Liver (tissue), 9 donors: ENCODE data around the gene HSPA12B. TPM values are rescaled to one million over a fixed set of nuclear protein-coding genes. Genes with fewer than 3 reads are reported as not detected.
A peak's percentile ranks its signal among the peaks of the same experiment; 100 is the strongest.

Experiments
- DNase-seq: peaks from one replicate; pipeline ENCODE4 v3.0.0-alpha.2; 2017; ENCODE audit warnings: low spot score
- H3K27ac ChIP-seq, 2 donors: one replicate each; pipeline ENCODE4 v1.7.0; 2013; ENCODE audit warnings: inconsistent platforms in 2 of 2, low read length in 2 of 2, control low read depth in 1 of 2, low read depth in 1 of 2, mild to moderate bottlenecking in 1 of 2
- H3K27me3 ChIP-seq, 4 donors: one replicate each; pipeline versions ENCODE4 v1.6.1 to v1.7.0; 2013; ENCODE audit warnings: low read length in 3 of 4, inconsistent platforms in 1 of 4, mild to moderate bottlenecking in 1 of 4, moderate library complexity in 1 of 4; ENCODE audit not compliant: control insufficient read depth in 4 of 4, insufficient read depth in 4 of 4
- H3K36me3 ChIP-seq, 4 donors: one replicate each; pipeline versions ENCODE4 v1.6.1 to v1.7.0; 2013; ENCODE audit warnings: low read length in 3 of 4, mild to moderate bottlenecking in 3 of 4, low read depth in 1 of 4, moderate library complexity in 1 of 4; ENCODE audit not compliant: control insufficient read depth in 4 of 4, insufficient read depth in 3 of 4
- H3K4me1 ChIP-seq, 4 donors: one replicate each; pipeline versions ENCODE4 v1.6.1 to v1.7.0; 2013; ENCODE audit warnings: low read length in 3 of 4, mild to moderate bottlenecking in 3 of 4, moderate library complexity in 1 of 4; ENCODE audit not compliant: control insufficient read depth in 4 of 4, insufficient read depth in 4 of 4
- H3K4me3 ChIP-seq, 3 donors: one replicate each; pipeline versions ENCODE4 v1.6.1 to v1.7.0; 2013; ENCODE audit warnings: low read length in 3 of 3, control low read depth in 1 of 3, low read depth in 1 of 3, mild to moderate bottlenecking in 1 of 3
- H3K9ac ChIP-seq, 2 donors: one replicate each; pipeline ENCODE4 v1.7.0; 2013; ENCODE audit warnings: low read length in 2 of 2, mild to moderate bottlenecking in 2 of 2, moderate library complexity in 2 of 2, control low read depth in 1 of 2, low read depth in 1 of 2
- H3K9me3 ChIP-seq, 4 donors: one replicate each; pipeline versions ENCODE4 v1.6.1 to v1.7.0; 2013; ENCODE audit warnings: low read length in 3 of 4; ENCODE audit not compliant: control insufficient read depth in 4 of 4
- EGR1 ChIP-seq, 2 donors: IDR thresholded peaks; 2 replicates each; pipeline ENCODE4 v1.6.1; 2016 to 2018; ENCODE audit warnings: antibody characterized with exemption in 2 of 2, low read depth in 2 of 2
- FOXA1 ChIP-seq: IDR thresholded peaks from 2 replicates; pipeline ENCODE4 v1.6.1; 2016; ENCODE audit warnings: antibody characterized with exemption
- FOXA2 ChIP-seq: IDR thresholded peaks from 2 replicates; pipeline ENCODE4 v1.6.1; 2016; ENCODE audit warnings: antibody characterized with exemption
- GABPA ChIP-seq, 2 donors: IDR thresholded peaks in 1 of 2; conservative IDR thresholded peaks in 1 of 2; 2 replicates each; pipeline ENCODE4 v1.6.1; 2016; ENCODE audit warnings: antibody characterized with exemption in 2 of 2, mild to moderate bottlenecking in 1 of 2, moderate library complexity in 1 of 2
- HNF4A ChIP-seq, 2 donors: conservative IDR thresholded peaks; 2 replicates each; pipeline ENCODE4 v1.6.1; 2016; ENCODE audit warnings: antibody characterized with exemption in 2 of 2, mild to moderate bottlenecking in 2 of 2
- HNF4G ChIP-seq: IDR thresholded peaks from 2 replicates; pipeline ENCODE4 v1.6.1; 2016; ENCODE audit warnings: antibody characterized with exemption
- JUND ChIP-seq, 2 donors: IDR thresholded peaks; 2 replicates each; pipeline ENCODE4 v1.6.1; 2016; ENCODE audit warnings: antibody characterized with exemption in 2 of 2
- NR2F2 ChIP-seq: IDR thresholded peaks from 2 replicates; pipeline ENCODE4 v1.6.1; 2016; ENCODE audit warnings: antibody characterized with exemption
- RAD21 ChIP-seq, 2 donors: IDR thresholded peaks; 2 replicates each; pipeline ENCODE4 v1.6.1; 2016; ENCODE audit warnings: antibody characterized with exemption in 2 of 2, mild to moderate bottlenecking in 2 of 2
- RXRA ChIP-seq, 2 donors: IDR thresholded peaks; 2 replicates each; pipeline ENCODE4 v1.6.1; 2017 to 2018; ENCODE audit warnings: antibody characterized with exemption in 2 of 2, mild to moderate bottlenecking in 1 of 2
- SP1 ChIP-seq: IDR thresholded peaks from 2 replicates; pipeline ENCODE4 v1.6.1; 2018; ENCODE audit warnings: antibody characterized with exemption, mild to moderate bottlenecking
- TAF1 ChIP-seq: conservative IDR thresholded peaks from 2 replicates; pipeline ENCODE4 v1.6.1; 2016; ENCODE audit warnings: antibody characterized with exemption, mild to moderate bottlenecking
- YY1 ChIP-seq: IDR thresholded peaks from 2 replicates; pipeline ENCODE4 v1.6.1; 2016; ENCODE audit warnings: antibody characterized with exemption, mild to moderate bottlenecking
- WGBS: extraction: QIAGEN DNeasy Blood & Tissue Kit; methylation state at CpG from one replicate; pipeline ENCODE4 v1.1.7; 2013; 5-methylcytosine and 5-hydroxymethylcytosine counted together
- polyA plus RNA-seq, 2 donors: library from polyadenylated mRNA; stranded (reverse) in 1 of 2; unstranded in 1 of 2; fragments of 200-250 nt in 1 of 2; fragments of >200 nt in 1 of 2; fragmentation: Nextera tagmentation in 1 of 2; extraction: Ambion mirVana in 1 of 2; gene quantifications; one replicate each; pipeline versions ENCODE4 v1.2.1 to v1.2.3, GENCODE V29; 2013 to 2015
- total RNA-seq, 2 donors: library from RNA; depleted of rRNA; stranded (reverse); fragments of >200 nt; gene quantifications; one replicate each; pipeline ENCODE4 v1.2.3, GENCODE V29; 2014
- TF ChIP-seq, protein P1 (sequence below): IDR thresholded peaks from 2 replicates; pipeline ENCODE4 v1.6.1; 2016; ENCODE audit warnings: antibody characterized with exemption
- TF ChIP-seq, protein P2 (sequence below): IDR thresholded peaks from 2 replicates; pipeline ENCODE4 v1.6.1; 2016; ENCODE audit warnings: antibody characterized with exemption
- TF ChIP-seq, protein P3 (sequence below): IDR thresholded peaks from 2 replicates; pipeline ENCODE4 v1.6.1; 2016; ENCODE audit warnings: antibody characterized with exemption, mild to moderate bottlenecking
- TF ChIP-seq, protein P4 (sequence below): IDR thresholded peaks from 2 replicates; pipeline ENCODE4 v1.6.1; 2016; ENCODE audit warnings: antibody characterized with exemption
- TF ChIP-seq, protein P5 (sequence below): fragments of 150-350 bp; IDR thresholded peaks from 2 replicates; pipeline ENCODE4 v1.5.1; 2017; ENCODE audit warnings: improper control_type of control experiment, low read depth, low read length; ENCODE audit not compliant: missing input control
- donor health status: healthy.
- donor health status: healthy.
- donor health status: healthy.
- donor health status: healthy.
- donor health status: healthy.

The HSPA12B gene
- total and polyA plus RNA-seq, 4 donors, result 0.72 to 1.8 (median 0.87) TPM

DNA sequence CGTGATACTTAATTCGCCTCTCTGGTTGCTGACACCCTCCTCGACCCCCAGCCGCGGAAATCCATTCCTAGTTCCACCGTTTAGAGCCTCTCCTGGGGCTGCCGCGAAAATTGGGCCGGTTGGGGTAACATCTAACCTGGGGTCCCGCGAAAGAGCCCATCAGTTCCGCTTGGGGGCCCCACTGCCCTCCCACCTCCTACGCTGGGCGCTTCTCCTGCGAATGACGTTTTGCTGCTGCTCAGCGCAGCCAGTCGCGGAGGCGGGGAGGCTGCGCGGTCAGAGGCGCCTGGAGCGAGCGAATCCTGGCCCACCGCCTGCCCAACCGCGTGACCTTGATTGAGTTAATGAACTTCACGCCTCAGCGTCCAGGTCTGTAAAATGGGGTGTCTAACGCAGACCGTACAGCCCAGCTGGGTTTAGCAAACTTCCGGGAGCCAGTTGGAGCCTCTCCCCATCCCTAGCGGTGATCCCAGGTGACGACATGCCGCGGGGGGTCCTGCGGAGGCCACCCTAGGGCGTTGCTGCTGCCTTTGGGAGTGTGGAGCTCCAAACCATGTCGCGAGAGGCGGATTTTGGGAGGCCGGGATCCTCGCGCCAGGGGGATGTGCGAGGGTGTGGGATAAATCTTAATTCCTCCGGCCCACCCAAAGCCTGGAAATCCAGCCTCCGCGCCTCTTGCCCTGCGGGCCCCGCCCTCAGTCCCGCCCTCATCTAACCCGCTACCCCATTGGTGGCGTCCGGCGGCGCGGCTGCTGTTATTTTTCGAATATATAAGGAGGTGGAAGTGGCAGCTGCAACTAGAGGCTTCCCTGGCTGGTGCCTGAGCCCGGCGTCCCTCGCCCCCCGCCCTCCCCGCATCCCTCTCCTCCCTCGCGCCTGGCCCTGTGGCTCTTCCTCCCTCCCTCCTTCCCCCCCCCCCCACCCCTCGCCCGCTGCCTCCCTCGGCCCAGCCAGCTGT is 63.3 kb downstream of the HSPA12B start, which contains the start of gene CDC25B:
TSS of gene CDC25B (plus strand) at position 800 of the 958 bp plus-strand sequence. CDS start 222 bp downstream, outside the sequence.
- no peaks in the 10 kb centered on the region for H3K27me3 ChIP-seq
- H3K9ac ChIP-seq, result peak within 1 kb of the TSS; percentile 71 to 75
- H3K4me3 ChIP-seq, result peak within 1 kb of the TSS; percentile 57 to 74 (median 67)
- WGBS, result 3% methylated on average over 69 of the region's 69 CpGs
- peaks cover 0 to 2% (median 0%) of the 10 kb centered on the region in 4 donors for H3K36me3 ChIP-seq
- TF ChIP-seq, protein P1, sequence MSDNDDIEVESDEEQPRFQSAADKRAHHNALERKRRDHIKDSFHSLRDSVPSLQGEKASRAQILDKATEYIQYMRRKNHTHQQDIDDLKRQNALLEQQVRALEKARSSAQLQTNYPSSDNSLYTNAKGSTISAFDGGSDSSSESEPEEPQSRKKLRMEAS, result peak; percentile 33
- TF ChIP-seq, protein P2, sequence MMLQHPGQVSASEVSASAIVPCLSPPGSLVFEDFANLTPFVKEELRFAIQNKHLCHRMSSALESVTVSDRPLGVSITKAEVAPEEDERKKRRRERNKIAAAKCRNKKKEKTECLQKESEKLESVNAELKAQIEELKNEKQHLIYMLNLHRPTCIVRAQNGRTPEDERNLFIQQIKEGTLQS, result peak; percentile 35
- peak; percentile 32 to 35 for TF ChIP-seq EGR1 (IDR thresholded peaks at IDR 0.05; ENCODE audit: low read depth in 2 of 2)
- TF ChIP-seq YY1, result peak; percentile 64
- TF ChIP-seq, protein P3, sequence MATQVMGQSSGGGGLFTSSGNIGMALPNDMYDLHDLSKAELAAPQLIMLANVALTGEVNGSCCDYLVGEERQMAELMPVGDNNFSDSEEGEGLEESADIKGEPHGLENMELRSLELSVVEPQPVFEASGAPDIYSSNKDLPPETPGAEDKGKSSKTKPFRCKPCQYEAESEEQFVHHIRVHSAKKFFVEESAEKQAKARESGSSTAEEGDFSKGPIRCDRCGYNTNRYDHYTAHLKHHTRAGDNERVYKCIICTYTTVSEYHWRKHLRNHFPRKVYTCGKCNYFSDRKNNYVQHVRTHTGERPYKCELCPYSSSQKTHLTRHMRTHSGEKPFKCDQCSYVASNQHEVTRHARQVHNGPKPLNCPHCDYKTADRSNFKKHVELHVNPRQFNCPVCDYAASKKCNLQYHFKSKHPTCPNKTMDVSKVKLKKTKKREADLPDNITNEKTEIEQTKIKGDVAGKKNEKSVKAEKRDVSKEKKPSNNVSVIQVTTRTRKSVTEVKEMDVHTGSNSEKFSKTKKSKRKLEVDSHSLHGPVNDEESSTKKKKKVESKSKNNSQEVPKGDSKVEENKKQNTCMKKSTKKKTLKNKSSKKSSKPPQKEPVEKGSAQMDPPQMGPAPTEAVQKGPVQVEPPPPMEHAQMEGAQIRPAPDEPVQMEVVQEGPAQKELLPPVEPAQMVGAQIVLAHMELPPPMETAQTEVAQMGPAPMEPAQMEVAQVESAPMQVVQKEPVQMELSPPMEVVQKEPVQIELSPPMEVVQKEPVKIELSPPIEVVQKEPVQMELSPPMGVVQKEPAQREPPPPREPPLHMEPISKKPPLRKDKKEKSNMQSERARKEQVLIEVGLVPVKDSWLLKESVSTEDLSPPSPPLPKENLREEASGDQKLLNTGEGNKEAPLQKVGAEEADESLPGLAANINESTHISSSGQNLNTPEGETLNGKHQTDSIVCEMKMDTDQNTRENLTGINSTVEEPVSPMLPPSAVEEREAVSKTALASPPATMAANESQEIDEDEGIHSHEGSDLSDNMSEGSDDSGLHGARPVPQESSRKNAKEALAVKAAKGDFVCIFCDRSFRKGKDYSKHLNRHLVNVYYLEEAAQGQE, result peak; percentile 56
- TF ChIP-seq, protein P4, sequence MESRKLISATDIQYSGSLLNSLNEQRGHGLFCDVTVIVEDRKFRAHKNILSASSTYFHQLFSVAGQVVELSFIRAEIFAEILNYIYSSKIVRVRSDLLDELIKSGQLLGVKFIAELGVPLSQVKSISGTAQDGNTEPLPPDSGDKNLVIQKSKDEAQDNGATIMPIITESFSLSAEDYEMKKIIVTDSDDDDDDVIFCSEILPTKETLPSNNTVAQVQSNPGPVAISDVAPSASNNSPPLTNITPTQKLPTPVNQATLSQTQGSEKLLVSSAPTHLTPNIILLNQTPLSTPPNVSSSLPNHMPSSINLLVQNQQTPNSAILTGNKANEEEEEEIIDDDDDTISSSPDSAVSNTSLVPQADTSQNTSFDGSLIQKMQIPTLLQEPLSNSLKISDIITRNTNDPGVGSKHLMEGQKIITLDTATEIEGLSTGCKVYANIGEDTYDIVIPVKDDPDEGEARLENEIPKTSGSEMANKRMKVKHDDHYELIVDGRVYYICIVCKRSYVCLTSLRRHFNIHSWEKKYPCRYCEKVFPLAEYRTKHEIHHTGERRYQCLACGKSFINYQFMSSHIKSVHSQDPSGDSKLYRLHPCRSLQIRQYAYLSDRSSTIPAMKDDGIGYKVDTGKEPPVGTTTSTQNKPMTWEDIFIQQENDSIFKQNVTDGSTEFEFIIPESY, result peak; percentile 55
- peak in 1 of 2 donors; percentile 17 for TF ChIP-seq HNF4A (conservative IDR thresholded peaks at IDR 0.05)
- TF ChIP-seq GABPA (IDR thresholded peaks at IDR 0.05 in 1 of 2, conservative IDR thresholded peaks at IDR 0.05 in 1 of 2), result peak in 1 of 2 donors; percentile 33
- peak; percentile 61 for TF ChIP-seq NR2F2
- TF ChIP-seq RXRA (IDR thresholded peaks at IDR 0.05), result peak; percentile 32 to 71
- TF ChIP-seq, protein P5, sequence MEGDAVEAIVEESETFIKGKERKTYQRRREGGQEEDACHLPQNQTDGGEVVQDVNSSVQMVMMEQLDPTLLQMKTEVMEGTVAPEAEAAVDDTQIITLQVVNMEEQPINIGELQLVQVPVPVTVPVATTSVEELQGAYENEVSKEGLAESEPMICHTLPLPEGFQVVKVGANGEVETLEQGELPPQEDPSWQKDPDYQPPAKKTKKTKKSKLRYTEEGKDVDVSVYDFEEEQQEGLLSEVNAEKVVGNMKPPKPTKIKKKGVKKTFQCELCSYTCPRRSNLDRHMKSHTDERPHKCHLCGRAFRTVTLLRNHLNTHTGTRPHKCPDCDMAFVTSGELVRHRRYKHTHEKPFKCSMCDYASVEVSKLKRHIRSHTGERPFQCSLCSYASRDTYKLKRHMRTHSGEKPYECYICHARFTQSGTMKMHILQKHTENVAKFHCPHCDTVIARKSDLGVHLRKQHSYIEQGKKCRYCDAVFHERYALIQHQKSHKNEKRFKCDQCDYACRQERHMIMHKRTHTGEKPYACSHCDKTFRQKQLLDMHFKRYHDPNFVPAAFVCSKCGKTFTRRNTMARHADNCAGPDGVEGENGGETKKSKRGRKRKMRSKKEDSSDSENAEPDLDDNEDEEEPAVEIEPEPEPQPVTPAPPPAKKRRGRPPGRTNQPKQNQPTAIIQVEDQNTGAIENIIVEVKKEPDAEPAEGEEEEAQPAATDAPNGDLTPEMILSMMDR, result peak; percentile 44
- peak in 1 of 2 donors; percentile 16 for TF ChIP-seq JUND (IDR thresholded peaks at IDR 0.05)
- peak; percentile 22 to 42 for TF ChIP-seq RAD21 (IDR thresholded peaks at IDR 0.05)
- TF ChIP-seq SP1, result peak; percentile 36
- TF ChIP-seq HNF4G, result no peak
- no peak for TF ChIP-seq FOXA2
- no peak for TF ChIP-seq FOXA1
- TF ChIP-seq TAF1, result no peak
- H3K9me3 ChIP-seq, result no peaks in the 10 kb centered on the region
- H3K4me1 ChIP-seq, result peaks cover 10 to 30% (median 22%) of the 10 kb centered on the region in 4 donors
- peak; percentile 89 for DNase-seq
- peak within 1 kb of the TSS; percentile 94 to 98 for H3K27ac ChIP-seq
